Muscle layer of colon (tissue), 2 donors: Measurements from ENCODE around the gene GRIK2.

Experiments
- H3K27ac ChIP-seq: one replicate; pipeline ENCODE4 v1.7.0; 2013; ENCODE audit warnings: low read depth, mild to moderate bottlenecking, low read length, moderate library complexity
- H3K27me3 ChIP-seq, 2 donors: one replicate each; pipeline ENCODE4 v1.7.0; 2013; ENCODE audit warnings: low read length in 2 of 2, mild to moderate bottlenecking in 2 of 2; ENCODE audit not compliant: insufficient read depth in 2 of 2, control insufficient read depth in 1 of 2
- H3K36me3 ChIP-seq: one replicate; pipeline ENCODE4 v1.7.0; 2013; ENCODE audit warnings: mild to moderate bottlenecking, low read length; ENCODE audit not compliant: insufficient read depth
- H3K4me1 ChIP-seq: one replicate; pipeline ENCODE4 v1.7.0; 2013; ENCODE audit warnings: mild to moderate bottlenecking, low read length; ENCODE audit not compliant: insufficient read depth
- H3K4me3 ChIP-seq, 2 donors: one replicate each; pipeline ENCODE4 v1.7.0; 2013; ENCODE audit warnings: low read length in 2 of 2, low read depth in 1 of 2, mild to moderate bottlenecking in 1 of 2, moderate library complexity in 1 of 2
- H3K9ac ChIP-seq: one replicate; pipeline ENCODE4 v1.7.0; 2013; ENCODE audit warnings: low read length
- H3K9me3 ChIP-seq: one replicate; pipeline ENCODE4 v1.7.0; 2013; ENCODE audit warnings: mild to moderate bottlenecking, low read length
- donor health status: abdominal sarcoma.
- donor health status: Adenocarcinoma of cecum.

The GRIK2 gene

DNA sequence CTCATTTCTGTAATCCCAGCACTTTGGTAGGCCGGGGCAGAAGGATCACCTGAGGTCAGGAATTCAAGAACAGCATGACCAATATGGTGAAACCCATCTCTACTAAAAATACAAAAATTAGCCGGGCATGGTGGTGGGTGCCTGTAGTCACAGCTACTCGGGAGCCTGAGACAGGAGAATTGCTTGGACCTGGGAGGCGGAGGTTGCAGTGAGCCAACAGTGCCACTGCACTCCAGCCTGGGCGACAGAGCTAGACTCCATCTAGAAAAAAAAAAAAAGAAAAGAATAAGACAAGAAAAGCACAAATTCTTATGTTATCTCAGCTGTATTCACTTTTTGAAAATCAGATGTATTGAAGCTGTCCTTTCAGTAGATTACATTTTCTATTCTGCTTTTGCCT lies 289.4 kb downstream of the GRIK2 start:
- Histone ChIP-seq H3K4me1 (no peaks in the 10 kb centered on the region), H3K27me3 (no peaks in the 10 kb centered on the region), H3K9ac (no peak overlapping the region), H3K9me3 (no peaks in the 10 kb centered on the region), H3K36me3 (no peaks in the 10 kb centered on the region), H3K27ac (no peak overlapping the region), H3K4me3 (no peak overlapping the region)

DNA sequence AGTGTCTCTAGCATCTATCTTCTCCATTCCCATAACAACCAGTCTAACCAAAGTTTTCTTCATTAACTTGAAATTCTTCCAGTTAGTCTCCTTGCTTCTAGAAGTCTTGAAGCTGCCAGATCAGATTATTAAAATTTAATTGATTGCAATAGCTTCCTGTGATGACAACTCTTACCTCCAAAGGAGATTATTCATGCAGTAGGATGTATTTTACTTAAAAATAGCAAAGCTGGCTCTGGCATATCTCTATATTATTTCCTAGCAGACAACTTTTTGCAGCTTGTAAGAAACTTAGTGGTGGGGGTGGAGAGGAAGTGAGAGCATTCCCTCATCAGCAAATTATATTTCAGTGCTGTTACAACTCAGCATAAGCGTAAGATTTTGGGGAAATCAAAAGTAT lies 290.4 kb downstream of the GRIK2 start:
- Histone ChIP-seq H3K4me1 (no peaks in the 10 kb centered on the region), H3K27ac (no peak overlapping the region), H3K4me3 (no peak overlapping the region)

GRCh38 chr6:101686653-101687052 lies 293.1 kb downstream of the GRIK2 start:
- no peaks in the 10 kb centered on the region for H3K9me3 ChIP-seq
- no peaks in the 10 kb centered on the region for H3K4me1 ChIP-seq
- H3K4me3 ChIP-seq, result no peak overlapping the region
- no peaks in the 10 kb centered on the region for H3K36me3 ChIP-seq
- no peak overlapping the region for H3K27ac ChIP-seq
- H3K27me3 ChIP-seq, result no peaks in the 10 kb centered on the region
- no peak overlapping the region for H3K9ac ChIP-seq

More for the DNA sequence above, 290.4 kb downstream of the GRIK2 start:
- no peak overlapping the region for H3K9ac ChIP-seq
- no peaks in the 10 kb centered on the region for H3K36me3 ChIP-seq
- H3K27me3 ChIP-seq, result no peaks in the 10 kb centered on the region
- no peaks in the 10 kb centered on the region for H3K9me3 ChIP-seq

DNA sequence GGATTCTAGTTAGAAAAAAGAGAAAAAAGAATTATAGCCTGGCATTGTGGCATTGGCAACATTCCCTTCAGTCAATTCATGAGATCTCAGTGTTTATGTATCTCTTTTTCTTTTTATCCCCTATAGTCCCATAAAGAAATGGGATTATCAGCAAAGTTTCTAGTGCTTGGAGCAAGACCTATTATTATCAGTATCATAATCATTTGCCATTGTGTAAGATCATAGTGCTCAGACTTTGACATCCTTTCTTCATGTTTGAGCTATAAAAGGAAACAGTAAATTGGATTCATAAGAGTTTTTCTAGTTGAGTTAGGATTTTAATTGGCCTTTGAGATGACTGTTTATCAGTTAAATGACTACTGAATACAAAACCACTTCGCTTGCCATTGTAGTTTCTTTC lies 295.6 kb downstream of the GRIK2 start:
- Histone ChIP-seq H3K27ac (no peak overlapping the region), H3K4me3 (no peak overlapping the region), H3K4me1 (no peaks in the 10 kb centered on the region), H3K9me3 (no peaks in the 10 kb centered on the region), H3K36me3 (no peaks in the 10 kb centered on the region), H3K27me3 (no peaks in the 10 kb centered on the region), H3K9ac (no peak overlapping the region)

- no peaks in the 10 kb centered on the region for H3K9me3 ChIP-seq
- no peaks in the 10 kb centered on the region for H3K27me3 ChIP-seq
- no peak overlapping the region for H3K9ac ChIP-seq
- no peaks in the 10 kb centered on the region for H3K4me1 ChIP-seq
- no peaks in the 10 kb centered on the region for H3K36me3 ChIP-seq
- no peak overlapping the region for H3K4me3 ChIP-seq
- H3K27ac ChIP-seq, result no peak overlapping the region
These were observed 296.2 kb downstream of the GRIK2 start for GRCh38 chr6:101689695-101690094.

- Histone ChIP-seq H3K4me3 (no peak overlapping the region), H3K27ac (no peak overlapping the region), H3K27me3 (no peaks in the 10 kb centered on the region), H3K9me3 (no peaks in the 10 kb centered on the region), H3K9ac (no peak overlapping the region), H3K36me3 (no peaks in the 10 kb centered on the region), H3K4me1 (no peaks in the 10 kb centered on the region)
These were observed 307.1 kb downstream of the GRIK2 start for GRCh38 chr6:101700655-101701054.

DNA sequence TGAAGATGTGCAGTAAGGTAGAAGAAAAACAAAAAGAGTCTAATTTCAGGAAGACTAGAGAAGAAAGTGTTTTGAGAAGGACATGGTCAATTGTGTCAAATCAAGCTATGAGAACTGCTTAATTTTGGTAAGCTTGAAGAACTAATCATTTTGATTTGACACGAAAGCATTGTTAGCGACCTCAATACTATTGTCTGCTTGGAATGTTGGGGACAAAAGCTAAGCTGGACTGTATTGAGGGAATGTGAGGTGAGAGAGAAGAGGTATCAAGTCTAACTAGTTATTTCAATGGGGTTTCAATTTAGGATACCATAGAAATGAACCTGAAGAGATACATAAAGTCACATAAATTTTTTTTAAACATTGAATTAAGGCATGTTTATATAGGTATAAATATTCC lies 309.8 kb downstream of the GRIK2 start:
- Histone ChIP-seq H3K27ac (no peak overlapping the region), H3K4me1 (no peaks in the 10 kb centered on the region), H3K36me3 (no peaks in the 10 kb centered on the region), H3K4me3 (no peak overlapping the region), H3K9me3 (no peaks in the 10 kb centered on the region), H3K27me3 (no peaks in the 10 kb centered on the region), H3K9ac (no peak overlapping the region)

DNA sequence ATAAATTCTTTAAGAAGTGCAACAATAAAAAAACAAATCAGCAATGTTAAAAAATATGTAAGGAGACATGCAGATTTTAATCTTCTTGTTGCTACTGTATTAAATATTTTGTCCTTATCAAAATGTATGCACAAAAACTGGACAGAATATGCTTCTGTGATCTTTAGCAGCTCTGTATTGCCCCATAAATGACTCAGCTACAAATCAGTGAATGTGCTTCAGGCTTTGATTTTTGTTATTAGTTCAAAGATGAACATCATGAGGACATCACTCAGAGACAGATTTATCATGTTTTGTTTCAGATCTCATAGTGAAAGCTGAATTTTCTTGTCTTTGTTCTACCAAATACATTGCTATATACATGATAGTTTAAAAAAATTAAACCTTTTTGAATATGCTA lies 312.4 kb downstream of the GRIK2 start:
- Histone ChIP-seq H3K4me1 (no peaks in the 10 kb centered on the region), H3K4me3 (no peak overlapping the region), H3K9me3 (no peaks in the 10 kb centered on the region), H3K9ac (no peak overlapping the region), H3K36me3 (no peaks in the 10 kb centered on the region), H3K27ac (no peak overlapping the region), H3K27me3 (no peaks in the 10 kb centered on the region)

GRCh38 chr6:101706576-101706975 lies 313.1 kb downstream of the GRIK2 start:
- no peaks in the 10 kb centered on the region for H3K4me1 ChIP-seq
- no peaks in the 10 kb centered on the region for H3K27me3 ChIP-seq
- no peak overlapping the region for H3K27ac ChIP-seq
- H3K4me3 ChIP-seq, result no peak overlapping the region
- H3K36me3 ChIP-seq, result no peaks in the 10 kb centered on the region
- H3K9me3 ChIP-seq, result no peaks in the 10 kb centered on the region
- H3K9ac ChIP-seq, result no peak overlapping the region

DNA sequence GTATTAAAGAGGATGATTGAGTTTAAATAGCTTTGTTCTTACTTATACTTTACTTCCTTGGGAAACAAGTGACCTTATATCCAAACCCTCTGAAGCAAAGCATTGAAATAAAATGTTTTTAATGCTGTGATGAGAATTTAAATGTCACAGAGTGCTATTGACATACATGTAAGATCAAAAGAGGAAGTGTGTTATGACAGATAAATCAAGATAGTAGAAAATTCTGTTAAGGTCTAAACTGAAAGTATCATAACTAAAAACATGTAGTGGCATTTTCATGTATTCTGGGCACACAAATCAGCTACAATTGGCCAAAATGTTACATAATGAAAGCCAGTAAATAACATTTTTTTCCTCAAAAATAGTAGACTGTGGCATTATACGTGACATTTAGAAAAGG lies 318.0 kb downstream of the GRIK2 start:
- Histone ChIP-seq H3K4me3 (no peak overlapping the region), H3K9me3 (no peaks in the 10 kb centered on the region), H3K36me3 (no peaks in the 10 kb centered on the region), H3K9ac (no peak overlapping the region), H3K27ac (no peak overlapping the region), H3K4me1 (no peaks in the 10 kb centered on the region), H3K27me3 (no peaks in the 10 kb centered on the region)

DNA sequence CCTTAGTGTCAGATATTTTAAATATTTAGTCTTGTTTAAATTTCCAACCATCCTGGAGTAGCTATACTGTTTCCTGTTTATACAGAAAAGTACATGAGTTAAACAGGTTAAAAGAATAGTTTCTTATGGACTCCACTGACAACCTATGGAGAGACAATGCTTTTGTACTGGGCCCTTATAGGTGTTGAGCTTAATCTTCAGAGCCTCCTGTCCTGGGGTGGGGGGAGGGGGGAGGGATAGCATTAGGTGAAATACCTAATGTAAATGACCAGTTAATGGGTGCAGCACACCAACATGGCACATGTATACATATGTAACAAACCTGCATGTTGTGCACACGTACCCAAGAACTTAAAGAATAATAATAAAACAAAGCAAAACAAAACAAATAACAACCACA lies 322.9 kb downstream of the GRIK2 start:
- Histone ChIP-seq H3K27me3 (no peaks in the 10 kb centered on the region), H3K4me1 (no peaks in the 10 kb centered on the region), H3K9ac (no peak overlapping the region)

DNA sequence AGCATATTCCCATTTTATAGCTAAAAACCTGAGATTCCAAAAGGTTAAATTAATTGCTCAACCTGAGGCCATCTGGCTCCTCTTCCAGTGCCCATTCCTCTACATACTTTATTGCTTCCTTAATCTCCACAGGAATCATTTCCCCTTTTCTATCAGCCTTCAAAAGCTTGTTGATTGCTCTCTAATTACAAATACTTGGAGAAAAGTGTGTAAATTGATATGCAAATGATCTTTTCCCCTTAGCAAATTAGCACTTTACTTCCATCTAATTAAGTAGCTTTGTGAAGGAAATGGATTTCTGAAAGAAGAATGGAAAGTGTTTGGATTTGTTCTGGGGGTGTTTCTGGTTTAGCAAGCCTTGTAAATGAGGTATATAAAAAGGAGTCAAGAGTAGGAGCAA lies 323.3 kb downstream of the GRIK2 start:
- no peaks in the 10 kb centered on the region for H3K27me3 ChIP-seq
- H3K9ac ChIP-seq, result no peak overlapping the region
- H3K4me1 ChIP-seq, result no peaks in the 10 kb centered on the region
- H3K27ac ChIP-seq, result no peak overlapping the region
- no peak overlapping the region for H3K4me3 ChIP-seq
- no peaks in the 10 kb centered on the region for H3K36me3 ChIP-seq
- H3K9me3 ChIP-seq, result no peaks in the 10 kb centered on the region

More for the DNA sequence above, 322.9 kb downstream of the GRIK2 start:
- H3K4me3 ChIP-seq, result no peak overlapping the region
- no peak overlapping the region for H3K27ac ChIP-seq
- no peaks in the 10 kb centered on the region for H3K9me3 ChIP-seq
- H3K36me3 ChIP-seq, result no peaks in the 10 kb centered on the region
